NCI-H446 (cell line): Measurements from ENCODE around the gene LGALS3BP.
"Not testable (repeated sequence)": the region's sequence is repeated elsewhere in the genome, so short reads cannot be mapped to it uniquely, and the experiment has no call there.

Experiments
- DNase-seq, 2 experiments: peaks; one replicate each; lab custom pipeline; 2025; lab: John Stamatoyannopoulos, UW

The LGALS3BP gene, protein sequence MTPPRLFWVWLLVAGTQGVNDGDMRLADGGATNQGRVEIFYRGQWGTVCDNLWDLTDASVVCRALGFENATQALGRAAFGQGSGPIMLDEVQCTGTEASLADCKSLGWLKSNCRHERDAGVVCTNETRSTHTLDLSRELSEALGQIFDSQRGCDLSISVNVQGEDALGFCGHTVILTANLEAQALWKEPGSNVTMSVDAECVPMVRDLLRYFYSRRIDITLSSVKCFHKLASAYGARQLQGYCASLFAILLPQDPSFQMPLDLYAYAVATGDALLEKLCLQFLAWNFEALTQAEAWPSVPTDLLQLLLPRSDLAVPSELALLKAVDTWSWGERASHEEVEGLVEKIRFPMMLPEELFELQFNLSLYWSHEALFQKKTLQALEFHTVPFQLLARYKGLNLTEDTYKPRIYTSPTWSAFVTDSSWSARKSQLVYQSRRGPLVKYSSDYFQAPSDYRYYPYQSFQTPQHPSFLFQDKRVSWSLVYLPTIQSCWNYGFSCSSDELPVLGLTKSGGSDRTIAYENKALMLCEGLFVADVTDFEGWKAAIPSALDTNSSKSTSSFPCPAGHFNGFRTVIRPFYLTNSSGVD

DNA sequence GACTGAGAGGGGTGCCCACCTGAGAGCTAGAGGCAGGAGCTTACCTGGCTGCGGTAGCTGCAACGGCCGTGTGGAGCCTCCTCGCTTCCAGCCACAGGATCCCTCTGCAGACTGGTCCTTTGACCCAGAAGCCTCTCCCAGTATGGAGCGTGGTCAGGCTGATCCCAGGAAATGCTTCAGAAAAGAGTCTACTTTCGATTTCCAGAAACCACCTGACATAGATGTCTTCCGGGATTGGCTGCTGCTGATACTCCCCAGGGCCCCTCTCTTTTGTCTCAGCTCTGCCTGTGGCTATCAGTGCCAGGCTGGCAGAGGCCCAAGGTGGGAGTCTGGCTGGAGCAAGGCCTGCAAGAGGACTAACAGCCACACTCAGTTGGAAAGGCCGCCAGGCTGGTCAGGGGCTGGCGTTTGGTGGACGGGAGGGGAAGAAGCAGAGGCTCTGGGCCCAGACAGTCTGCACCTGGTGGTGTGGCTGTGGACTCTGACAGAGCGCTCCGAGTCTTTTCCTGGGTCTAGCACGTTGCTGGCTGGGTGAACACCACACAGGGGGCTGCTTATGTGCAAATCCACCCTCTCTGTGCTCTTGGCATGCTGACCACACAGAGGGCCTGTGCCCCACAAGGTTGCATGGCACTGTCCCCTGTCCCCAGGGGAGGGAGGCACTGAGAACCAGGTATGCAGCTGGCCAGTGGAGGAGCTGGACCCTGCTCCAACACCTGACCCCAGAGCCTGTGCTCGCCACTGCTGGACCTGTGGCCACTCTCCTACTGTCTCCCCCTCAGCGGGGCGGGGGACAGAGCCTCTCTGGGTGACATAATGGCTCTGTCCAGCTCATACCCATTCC is at the start of gene LGALS3BP:
Gene LGALS3BP, minus strand, starts transcription at position 144 of the 844 bp plus-strand sequence. CDS start 2,732 bp downstream, outside the sequence.
- peak in 1 of 2 experiments; percentile 47 for DNase-seq

DNA sequence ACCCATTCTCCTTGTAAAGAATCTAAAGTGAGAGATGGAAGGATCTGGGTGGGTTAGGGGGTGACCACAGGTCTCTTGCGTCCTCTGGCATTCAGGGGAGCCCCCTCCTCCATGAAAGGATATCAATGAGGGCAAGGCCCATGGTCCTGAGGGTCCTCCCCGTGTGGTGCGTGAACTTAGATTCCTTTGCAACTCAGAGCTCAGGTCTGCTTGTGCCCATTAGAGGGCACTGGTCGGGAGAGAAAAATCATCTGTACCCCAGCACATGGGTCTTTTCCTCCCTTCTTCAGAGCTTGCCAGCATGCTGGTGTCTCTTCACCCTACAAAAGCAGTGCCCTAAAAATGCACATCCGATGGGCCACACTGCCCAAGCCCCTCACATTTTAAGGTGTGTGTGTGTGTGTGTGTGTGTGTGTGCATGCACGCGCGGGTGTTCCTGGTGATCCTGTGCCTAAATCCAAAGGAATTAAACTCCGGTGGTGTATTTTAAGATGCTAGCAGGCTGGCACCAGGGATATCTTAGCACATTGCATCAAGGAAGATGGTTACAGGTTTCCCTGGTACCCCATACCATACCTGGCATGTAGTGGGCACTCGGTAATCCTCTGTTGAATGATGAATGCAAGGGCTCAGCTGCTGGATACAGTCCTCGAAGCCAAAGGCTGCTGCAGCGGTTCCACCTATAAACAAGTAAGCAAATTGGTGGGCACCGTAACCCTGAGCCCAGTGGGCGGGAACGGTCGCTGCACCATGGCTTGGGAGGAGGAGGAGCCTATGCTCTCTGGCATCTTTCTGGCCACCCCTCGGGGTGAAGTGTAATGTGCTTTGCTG is 49.0 kb upstream of the LGALS3BP start:
- no peak for DNase-seq

DNA sequence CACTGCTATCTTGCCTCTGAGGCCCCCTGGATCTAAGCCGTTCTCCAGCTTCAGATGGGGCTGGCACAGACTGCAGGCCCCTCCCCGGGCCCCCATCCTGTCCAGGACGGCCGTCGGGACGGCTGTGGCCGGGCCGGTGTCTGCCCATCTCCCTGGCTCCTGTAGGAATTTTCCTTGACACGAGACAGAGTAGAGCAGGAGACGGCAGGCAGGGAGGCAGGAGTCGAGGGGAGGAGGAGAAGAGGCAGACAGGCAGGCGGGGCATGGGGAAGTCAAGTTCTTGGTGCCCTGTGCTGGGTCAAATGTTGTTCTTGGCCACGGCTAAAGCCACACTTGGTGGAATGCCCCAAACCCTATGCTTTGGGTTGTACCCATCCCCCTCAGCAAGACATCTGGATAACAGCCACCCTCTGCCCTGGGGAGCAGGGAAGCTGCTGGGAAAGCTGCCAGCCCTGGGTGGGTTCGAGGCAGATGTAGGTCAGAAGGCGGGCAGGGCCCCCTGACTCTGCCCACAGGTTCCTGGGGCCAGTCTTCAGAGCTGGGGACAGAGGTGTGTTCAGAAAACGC is 48.3 kb upstream of the LGALS3BP start:
- peak in 1 of 2 experiments; percentile 27 for DNase-seq

DNA sequence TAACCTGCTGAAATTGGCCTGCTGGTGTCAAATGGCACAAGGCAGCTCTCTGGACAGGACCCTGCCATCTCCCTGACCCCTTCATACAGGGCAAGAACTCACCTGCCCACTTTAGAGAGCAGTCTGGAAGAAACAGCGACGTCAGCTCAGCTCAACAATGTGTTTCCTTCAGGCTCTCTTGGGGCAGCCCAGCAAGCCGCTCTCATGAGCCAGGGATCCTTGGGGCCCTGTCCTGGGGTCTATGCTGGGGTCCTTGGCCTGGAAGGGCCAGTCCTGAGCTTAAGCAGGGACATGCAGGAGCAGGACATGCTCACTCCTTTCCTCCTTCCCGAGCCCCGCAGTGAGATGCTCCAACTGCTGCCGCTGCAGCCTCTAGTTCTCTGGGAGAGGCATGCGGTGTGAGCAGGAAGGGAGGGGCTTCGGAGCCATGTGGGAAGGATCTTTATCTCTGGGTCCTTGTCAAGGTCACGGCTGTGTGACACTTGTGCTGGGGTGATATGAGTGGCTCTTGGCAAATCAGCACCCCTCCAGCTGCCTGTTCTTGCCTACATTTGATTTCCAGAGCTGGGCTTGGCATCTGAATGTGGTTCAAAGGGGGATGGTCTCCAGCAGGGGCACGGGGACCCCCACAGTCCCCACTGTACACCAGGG is 47.7 kb upstream of the LGALS3BP start:
- DNase-seq: no peak

DNA sequence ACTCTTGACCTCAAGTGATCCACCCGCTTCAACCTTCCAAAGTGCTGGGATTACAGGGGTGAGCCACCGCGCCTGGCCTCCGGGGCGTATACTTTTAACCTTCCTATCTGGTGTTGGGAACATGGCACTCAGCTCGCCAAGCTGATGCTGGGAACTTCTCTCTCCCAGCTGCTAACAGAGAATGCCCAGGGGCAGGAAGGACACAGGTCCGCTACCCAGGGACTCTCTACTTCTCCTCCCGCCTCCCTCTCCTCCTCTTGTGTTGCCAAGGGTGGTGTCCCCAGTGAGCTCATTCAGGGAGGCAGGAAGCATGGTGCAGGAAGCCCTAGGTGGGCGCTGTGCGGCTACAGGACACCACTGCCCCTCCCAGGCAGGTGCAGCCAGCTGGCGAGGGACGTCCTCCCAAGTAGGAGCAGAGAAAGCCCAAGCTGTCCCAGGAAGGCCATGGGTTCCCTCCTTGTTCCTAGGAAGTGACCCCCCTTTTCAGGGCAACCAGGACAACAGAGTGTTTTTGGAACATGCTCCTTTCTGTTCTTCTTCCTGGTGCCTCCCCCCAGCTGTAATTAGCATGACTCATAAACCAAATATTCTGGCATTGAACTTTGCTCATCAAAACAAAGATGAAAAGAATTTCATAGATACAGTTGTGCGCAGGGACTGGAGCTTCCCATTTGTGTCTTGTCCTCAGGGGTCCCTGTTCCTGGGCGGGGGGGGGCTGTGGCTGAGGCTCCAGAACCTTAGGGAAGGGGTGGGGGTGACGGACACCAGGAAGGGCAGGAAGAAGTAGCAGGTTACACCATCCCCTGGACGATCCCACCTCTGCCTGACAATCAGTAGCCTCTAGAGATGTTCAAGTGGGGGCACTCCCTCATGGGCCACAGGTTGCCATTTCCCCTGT is 46.9 kb upstream of the LGALS3BP start:
- peak; percentile 23 to 34 for DNase-seq

DNA sequence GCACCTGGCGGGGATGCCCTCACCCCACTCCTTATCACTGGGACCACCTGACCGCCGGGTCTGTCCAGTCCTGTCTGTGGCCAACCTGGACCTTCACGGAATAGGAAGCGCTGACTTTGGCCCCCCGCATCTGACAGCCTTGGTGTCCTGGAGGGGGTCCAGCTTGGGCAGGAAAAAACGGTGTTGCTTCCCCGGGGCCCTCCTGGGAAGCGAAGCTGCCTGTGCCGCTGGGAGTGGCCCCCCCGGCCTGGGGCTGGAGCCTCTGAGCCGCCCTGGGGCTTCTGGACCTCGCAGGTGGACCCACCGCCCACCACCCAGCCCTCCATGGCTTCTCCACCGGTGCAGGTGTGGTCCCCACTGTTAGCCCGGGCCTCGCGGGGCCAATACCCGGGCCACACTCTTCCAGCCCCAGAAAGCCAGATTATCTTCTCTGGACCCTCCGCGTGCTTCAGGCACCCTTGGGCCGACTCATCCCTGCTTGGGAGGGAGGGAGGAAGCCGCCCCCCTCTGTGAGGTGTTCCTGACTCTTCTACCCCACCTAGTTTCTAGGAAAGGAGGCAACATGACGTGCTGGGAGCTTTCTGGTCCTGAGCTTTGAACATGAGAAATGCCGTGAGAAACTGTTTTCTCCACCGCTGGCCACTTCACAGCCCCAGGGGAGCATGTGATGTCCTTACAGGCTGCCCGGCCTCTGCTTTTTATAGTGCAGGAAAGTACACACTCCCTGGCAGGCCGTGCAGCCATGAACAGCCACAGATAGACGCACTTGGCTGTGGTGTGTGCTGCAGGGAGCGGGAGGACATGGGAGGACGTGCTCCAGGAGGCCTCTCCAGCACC is 45.4 kb upstream of the LGALS3BP start:
- no peak for DNase-seq

DNA sequence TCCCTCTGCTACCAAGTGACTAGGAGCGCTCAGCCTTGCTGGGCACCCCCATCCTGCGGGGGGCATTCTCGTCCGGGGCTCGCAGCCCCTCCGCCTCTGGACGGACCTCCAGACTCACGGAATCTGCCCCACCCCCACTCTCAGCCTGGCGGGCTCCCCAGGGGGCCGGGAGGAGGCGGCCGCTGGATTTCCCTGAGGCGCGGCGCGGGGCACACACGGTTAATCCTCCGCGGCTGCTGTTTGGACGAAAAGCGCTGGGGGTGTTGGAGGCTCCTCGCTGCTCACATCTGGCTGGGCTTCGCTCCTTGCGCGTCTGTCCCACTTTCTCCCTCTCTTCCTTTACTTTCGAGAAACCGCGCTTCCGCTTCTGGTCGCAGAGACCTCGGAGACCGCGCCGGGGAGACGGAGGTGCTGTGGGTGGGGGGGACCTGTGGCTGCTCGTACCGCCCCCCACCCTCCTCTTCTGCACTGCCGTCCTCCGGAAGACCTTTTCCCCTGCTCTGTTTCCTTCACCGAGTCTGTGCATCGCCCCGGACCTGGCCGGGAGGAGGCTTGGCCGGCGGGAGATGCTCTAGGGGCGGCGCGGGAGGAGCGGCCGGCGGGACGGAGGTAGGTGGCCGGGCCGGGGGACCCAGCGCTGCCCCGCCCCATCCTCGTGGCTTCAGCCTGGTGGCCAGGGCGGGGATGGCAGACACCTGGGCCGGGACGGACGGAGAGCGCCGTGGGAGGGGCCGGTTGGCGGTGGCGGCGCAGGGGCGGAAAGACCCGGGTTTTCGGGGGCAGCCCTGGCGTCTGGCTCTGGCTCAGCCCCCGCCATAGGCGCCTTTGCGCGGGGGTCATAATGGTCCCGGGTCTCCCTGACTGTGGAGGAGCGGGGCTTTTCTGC is 44.4 kb upstream of the LGALS3BP start, which contains the start of gene C1QTNF1:
Gene C1QTNF1, plus strand, starts transcription at position 284 of the 886 bp plus-strand sequence. CDS start 19,800 bp downstream, outside the sequence.
- DNase-seq: no peak

DNA sequence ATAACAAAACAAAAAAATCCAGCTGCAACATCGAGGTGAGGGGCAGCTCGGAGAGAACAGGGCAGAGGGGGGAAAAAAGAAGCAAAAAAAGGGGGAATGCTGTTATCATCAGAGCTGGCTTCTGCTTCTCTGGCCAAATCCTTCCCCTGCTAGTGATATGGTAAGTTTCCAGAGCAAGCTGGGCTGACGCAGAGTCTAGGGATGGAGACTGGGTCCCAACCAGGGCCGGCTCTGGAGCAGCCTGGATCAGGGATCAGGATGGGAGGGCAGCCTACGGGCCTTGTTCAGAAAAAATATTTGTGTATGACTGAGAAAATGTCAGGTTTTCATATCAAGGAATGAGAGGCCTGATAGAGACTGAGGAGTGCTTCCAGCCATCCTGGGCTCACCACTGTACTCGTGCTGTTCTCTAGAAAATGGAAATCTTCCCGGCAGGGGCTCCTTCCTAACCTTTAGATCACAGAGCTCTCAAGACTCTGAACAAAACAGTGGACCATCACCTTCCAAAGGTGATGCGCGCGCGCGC is 43.5 kb upstream of the LGALS3BP start:
- DNase-seq: no peak

DNA sequence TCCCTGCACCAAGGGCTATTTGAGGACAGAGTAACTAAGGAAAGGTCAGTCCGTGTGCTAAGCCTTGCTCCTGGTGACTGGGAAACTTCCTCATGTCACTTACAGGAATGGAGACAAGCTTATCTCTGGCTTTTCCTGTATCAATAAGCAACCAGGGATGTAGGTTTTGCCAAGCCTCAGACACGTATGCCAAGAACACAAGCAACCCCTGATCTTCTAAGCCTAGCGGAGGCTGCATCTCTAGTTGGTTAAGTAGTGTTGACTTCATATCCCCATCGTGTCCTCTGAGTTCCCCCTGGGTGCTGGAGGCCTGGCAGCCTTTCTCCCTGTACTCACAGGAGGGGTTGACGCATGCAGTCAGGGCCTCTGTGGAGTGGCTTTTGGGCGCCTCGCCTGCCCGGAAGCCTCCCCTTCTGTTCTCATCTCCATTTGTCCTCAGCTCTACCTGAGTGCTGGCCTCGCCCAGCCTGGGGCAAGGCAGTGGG is 42.8 kb upstream of the LGALS3BP start:
- DNase-seq: no peak

DNA sequence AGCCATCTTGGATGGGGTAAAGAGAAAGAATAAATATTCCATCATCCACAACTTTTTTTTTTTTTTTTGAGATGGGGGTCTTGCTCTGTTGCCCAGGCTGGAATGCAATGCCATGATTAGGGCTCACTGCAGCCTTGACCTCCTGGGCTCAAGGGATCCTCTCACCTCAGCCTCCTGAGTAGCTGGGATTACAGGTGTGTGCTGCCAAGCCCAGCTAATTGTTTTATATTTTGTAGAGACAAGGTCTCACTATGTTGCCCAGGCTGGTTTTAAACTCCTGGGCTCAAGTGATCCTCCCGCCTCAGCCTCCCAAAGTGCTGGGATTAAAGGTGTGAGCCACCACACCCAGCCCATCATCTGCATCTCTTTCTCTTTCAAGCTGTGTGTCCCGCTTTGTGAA is 42.2 kb upstream of the LGALS3BP start:
- DNase-seq: not testable (repeated sequence)

DNA sequence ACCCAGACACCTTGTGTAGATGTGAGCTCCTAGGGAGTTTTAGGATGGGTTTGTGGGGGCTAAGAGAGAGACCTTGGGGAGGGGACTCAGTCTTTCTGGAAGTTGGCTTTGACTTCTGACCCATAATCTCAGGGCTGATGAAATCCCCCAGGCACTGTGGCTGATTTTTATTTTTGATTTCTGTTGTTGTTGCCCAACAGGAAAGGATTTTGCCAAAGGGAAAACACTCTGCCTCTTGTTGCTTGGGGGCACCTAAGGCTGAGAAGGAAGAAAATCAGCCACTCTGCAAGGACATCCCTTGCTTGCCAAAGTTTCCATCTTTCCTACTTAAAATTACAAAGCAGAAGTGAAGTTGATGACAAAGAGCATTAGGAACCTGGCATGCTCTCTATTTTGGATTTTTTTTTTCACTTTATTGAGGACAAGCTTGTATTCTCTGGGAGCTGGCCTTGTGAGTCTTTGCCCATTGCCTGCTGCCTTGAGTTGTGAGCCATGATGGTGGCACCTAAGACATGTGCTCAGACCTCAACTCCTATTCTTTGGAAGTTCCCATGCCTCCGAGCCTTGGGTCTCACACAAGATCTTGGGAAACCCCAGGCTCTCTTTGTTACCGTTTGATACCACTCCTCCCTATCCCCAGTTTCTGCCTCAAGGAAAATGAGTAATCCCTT is 41.0 kb upstream of the LGALS3BP start:
- DNase-seq: no peak

DNA sequence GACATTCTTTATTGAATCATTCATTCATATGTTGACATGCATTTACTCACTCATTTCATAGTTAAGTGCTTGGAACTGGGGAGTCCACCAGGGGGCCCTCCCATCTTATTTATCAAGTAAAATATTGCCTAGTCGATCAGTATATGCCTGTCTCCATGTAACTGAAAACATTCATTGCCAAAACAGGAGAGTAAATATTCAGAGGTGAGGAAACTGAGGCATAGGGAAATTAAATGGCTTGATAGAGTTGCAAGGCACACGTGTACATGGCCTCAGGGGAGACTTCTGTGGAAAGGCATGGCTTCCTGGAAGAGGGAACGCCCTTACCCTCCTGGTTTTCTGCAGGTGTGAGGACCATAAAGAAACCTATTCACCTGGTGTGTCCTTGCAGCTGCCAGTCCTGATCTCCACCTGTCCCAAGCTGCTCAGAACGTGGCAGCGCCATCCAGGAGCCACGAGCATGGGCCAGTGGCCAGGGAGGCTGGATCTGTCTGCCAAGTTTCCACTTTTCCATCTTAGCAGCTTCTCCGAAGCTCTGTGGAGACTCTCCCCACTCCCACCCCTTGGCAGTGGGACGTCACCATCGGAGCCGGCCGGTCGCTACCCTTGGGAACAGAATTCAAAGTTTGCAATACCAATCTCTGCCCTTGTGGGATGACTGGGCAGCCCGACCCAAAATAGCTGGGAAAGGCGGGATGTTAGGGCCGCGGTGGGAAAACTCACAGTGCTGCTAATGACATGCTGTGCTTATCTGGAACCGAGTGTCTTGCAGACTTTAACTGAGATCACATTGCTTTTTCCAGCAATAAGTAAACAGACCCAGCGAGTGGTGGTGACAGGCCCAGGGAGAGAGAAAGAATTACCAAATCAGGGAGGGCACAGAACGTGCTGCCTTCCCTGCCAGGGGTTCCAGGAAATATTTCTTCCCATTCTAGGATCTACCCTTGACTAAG is 40.2 kb upstream of the LGALS3BP start:
- DNase-seq: peak; percentile 59 to 71

DNA sequence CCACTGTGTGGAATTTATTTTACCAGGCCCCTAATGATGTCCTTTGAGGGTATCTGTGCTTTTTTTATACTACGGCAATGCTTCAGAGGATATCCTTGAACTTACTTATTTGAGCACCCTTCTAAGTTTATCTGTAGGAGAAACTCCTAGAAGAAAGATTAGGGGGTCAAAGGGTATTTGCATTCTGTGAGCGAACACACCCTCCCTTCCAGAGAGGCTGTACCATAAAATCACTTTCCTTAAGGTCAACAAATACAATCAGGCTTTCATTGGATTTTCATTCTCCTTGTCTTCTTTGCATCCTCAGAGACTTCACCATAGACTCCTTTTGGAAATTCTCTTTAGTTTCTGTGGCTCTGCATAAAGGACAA is 39.5 kb upstream of the LGALS3BP start:
- no peak for DNase-seq

DNA sequence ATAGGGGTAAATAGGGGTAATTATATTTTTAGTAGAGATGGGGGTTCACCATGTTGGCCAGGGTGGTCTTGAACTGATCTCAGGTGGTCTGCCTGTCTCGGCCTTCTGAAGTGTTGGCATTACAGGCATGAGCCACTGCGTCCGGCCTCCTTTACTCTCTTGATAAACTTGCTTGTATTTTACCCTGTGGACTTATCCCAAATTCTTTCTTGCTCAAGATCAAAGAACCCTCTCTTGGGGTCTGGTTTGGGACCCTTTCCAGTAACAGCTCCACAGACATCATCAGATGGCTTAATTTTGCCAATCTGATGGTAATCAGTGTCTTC is 38.6 kb upstream of the LGALS3BP start:
- DNase-seq: no peak

DNA sequence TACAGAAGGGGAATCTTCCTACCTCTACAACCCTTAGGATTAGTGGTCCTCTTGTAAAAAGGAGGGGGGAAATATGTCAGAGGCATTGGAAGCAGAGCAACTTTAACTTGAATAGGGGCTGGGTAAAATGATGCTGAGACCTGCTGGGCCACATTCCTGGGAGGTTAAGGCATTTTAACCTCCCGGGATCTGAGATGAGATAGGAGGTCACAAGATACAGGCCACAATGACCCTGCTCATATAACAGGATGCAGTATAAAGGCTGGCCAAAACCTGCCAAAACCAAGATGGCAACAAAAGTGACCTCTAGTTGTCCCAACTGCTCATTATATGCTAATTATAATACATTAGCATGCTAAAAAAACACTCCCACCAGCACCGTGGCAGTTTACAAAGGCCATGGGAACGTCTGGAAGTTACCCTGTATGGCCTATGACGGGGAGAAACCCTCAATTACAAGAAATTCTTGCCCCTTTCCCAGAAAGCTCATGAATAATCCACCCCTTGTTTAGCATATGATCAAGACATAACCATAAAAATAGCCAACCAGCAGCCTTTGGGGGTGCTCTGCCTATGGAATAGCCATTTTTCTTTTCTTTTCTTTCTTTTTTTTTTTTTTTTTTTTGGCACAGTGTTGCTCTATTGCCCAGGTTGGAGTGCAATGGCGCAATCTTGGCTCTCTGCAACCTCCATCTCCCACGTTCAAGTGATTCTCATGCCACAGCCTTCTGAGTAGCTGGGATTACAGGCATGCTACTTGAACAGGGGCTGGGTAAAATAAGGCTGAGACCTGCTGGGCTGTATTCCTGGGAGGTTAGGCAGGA is 38.0 kb upstream of the LGALS3BP start:
- no peak for DNase-seq
